Muscle of back (tissue), 13 donors: ENCODE data around the gene RIC8B. TPM values are rescaled to one million over a fixed set of nuclear protein-coding genes. Genes with fewer than 3 reads are reported as not detected.
"Not testable (repeated sequence)": the region's sequence is repeated elsewhere in the genome, so short reads cannot be mapped to it uniquely, and the experiment has no call there.

Source experiments
- DNase-seq, 3 donors: peaks; one replicate each; pipeline versions ENCODE4 v3.0.0 to v3.0.0-alpha.2; 2013
- long read RNA-seq, 9 donors: transcript quantifications; one replicate each; lab custom pipeline, GENCODE V29; 2026
- polyA plus RNA-seq, 10 donors: library from polyadenylated mRNA; unstranded; fragments of 120-200 nt; gene quantifications; one replicate each; pipeline ENCODE4 v1.2.1, GENCODE V29; 2013; ENCODE audit not compliant: insufficient read length in 10 of 10

The RIC8B gene, protein sequence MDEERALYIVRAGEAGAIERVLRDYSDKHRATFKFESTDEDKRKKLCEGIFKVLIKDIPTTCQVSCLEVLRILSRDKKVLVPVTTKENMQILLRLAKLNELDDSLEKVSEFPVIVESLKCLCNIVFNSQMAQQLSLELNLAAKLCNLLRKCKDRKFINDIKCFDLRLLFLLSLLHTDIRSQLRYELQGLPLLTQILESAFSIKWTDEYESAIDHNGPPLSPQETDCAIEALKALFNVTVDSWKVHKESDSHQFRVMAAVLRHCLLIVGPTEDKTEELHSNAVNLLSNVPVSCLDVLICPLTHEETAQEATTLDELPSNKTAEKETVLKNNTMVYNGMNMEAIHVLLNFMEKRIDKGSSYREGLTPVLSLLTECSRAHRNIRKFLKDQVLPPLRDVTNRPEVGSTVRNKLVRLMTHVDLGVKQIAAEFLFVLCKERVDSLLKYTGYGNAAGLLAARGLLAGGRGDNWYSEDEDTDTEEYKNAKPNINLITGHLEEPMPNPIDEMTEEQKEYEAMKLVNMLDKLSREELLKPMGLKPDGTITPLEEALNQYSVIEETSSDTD
- polyA plus RNA-seq: 10 to 100 TPM; 12.8 to 22.7 (median 16.5) TPM
- long read RNA-seq, donor 1, partial matches to known transcripts: 0 of 2 reads
- long read RNA-seq, donor 1, other reads (novel, unspliced or antisense): 0 of 2 reads
- long read RNA-seq, donor 2, partial matches to known transcripts: 0 of 1 reads
- long read RNA-seq, donor 2, other reads (novel, unspliced or antisense): 0 of 1 reads
- long read RNA-seq, donor 3: 0 reads
- long read RNA-seq, donor 4, partial matches to known transcripts: 0 of 1 reads
- long read RNA-seq, donor 4, other reads (novel, unspliced or antisense): 0 of 1 reads
- long read RNA-seq, donor 5: 0 reads
- long read RNA-seq, donor 6, full-length matches to known transcripts: 3 of 3 reads
- long read RNA-seq, donor 6, partial matches to known transcripts: 0 of 3 reads
- long read RNA-seq, donor 6, other reads (novel, unspliced or antisense): 0 of 3 reads
- long read RNA-seq, donor 7: 0 reads
- long read RNA-seq, donor 8, full-length matches to known transcripts: 4 of 4 reads
- long read RNA-seq, donor 8, partial matches to known transcripts: 0 of 4 reads
- long read RNA-seq, donor 8, other reads (novel, unspliced or antisense): 0 of 4 reads
- long read RNA-seq, donor 9: 0 reads

DNA sequence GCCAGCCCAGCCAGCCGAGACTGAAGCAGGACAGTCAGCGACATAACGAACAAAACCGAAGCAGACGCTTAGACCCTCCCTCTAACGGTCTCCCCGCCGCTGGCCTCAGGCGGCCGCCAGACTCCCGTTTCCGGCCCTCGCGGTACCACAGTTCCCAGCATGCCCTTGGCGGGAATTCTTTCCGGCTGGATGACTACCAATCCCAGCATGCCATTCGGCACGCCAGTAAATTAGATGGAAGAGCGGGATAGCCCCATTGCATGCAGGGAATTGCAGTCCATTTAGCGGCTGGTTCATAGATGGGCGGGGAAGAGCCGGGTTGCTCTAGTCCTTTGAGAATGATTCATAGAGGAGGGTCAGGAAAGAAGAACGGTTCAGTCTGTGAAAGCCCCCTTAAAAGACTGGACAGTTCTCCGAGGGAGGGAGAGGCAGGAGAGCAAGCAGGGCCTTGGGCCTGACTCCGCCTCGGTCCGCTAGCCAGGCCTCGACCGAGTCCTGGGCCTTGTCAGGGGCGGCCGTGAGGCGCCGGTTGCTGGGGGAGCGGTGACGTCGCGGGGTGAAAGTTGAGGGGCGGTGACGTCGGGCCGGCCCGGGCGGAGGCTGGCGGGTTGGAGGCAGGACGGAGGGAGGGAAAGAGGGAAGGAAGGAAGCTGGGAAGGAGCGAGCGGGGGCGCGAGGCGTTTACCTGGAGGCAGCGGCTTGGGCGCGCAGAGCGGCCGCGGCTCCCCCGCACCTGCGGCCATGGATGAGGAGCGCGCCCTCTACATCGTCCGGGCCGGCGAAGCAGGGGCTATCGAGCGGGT, at the start of gene RIC8B:
TSS of gene RIC8B (plus strand) at position 678 of the 803 bp plus-strand sequence. CDS start at position 742, 64 bp downstream.
- peak; percentile 98 to 100 (median 99) for DNase-seq

DNA sequence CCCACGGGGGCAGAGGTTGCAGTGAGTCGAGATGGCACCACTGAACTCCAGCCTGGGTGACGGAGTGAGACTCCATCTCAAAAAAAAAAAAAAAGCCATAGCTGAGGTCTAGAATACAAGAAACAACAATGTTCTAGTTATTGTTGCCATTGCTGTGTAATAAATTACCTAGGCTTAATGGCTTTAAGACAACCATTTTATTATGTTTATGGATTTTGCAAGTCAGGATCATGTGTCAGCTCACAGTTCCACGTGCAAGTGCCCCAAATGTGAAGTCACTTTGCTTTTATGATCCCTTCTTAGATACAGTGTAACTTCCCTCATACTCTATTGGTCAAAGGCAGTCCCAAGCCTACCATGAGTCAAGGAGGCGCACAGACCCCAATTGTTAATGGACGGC, 49.5 kb upstream of the RIC8B start:
- DNase-seq: no peak

DNA sequence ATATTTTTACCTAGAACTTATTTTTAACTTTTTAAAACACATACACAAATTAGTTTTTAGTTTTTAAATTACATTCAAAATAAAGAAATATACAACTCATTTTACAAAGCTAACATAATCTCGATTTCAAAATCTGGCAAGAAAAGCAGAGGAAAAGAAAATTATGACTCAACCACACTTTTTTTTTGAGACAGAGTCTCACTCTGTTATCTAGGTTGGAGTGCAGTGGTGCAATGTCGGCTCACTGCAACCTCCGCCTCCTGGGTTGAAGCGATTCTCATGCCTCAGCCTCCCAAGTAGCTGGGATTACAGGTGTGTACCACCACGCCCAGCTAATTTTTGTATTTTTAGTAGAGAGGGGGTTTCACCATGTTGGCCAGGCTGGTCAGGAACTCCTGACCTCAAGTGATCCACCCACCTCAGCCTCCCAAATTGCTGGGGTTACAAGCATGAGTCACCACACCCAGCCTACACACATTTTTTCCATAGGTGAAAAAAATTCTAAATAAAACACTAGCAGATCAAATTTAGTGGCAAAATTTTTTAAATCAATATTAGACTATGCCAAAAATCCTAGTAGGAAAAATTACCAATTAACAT, 47.8 kb upstream of the RIC8B start:
- DNase-seq: not testable (repeated sequence)

DNA sequence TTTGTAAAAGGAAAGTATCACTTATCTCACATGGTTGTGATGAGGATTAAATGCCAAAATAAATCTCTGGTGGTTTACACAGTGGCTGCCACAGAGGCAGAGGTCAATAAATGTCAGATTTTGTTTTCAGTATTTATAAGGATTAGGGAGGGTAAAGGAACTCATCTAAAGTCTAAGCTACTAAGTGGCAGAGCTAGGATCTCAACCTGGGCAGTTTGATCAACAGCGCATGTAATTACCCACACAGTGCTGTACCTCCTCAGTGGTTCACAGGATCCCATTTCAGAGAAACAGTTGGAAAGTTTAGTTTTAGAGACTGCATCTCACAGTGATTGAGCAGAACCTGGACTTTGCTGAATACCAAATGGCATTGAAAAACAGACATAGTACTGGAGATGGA, 44.9 kb upstream of the RIC8B start:
- no peak for DNase-seq

DNA sequence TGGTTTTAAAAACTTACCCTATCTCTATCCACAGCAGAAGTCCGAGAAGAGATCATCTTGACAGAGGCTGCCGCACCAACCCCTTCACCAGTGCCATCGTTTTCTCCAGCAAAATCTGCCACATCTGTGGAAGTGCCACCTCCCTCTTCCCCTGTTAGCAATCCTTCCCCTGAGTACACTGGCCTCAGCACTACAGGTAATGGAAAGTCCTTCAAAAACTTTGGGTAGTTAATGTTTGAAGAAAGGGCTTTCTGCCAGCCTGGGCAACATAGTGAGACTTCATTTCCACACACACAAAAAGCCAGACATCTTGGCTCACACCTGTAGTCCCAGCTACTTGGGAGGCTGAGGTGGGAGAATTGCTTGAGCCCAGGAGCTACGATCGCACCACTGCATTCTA, 41.6 kb upstream of the RIC8B start:
- no peak for DNase-seq

DNA sequence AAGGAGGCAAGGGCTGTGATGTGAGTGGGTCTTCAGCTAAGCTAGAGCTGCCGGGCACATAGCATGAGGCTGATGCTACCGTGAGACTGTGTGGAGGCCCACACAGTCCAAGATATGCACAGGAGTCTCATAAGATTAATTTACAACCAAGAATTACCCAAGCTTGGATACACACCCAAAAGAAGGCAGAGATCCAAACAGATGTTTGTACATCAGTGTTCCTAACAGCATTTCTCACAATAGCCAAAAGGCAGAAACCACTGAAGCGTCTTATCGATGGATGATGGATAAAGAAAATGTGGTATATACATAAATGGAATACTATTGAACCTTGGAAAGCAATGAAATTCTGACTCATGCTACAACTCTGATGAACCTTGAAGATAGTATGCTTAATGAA, 40.8 kb upstream of the RIC8B start:
- DNase-seq: peak; percentile 20 to 75 (median 33)

DNA sequence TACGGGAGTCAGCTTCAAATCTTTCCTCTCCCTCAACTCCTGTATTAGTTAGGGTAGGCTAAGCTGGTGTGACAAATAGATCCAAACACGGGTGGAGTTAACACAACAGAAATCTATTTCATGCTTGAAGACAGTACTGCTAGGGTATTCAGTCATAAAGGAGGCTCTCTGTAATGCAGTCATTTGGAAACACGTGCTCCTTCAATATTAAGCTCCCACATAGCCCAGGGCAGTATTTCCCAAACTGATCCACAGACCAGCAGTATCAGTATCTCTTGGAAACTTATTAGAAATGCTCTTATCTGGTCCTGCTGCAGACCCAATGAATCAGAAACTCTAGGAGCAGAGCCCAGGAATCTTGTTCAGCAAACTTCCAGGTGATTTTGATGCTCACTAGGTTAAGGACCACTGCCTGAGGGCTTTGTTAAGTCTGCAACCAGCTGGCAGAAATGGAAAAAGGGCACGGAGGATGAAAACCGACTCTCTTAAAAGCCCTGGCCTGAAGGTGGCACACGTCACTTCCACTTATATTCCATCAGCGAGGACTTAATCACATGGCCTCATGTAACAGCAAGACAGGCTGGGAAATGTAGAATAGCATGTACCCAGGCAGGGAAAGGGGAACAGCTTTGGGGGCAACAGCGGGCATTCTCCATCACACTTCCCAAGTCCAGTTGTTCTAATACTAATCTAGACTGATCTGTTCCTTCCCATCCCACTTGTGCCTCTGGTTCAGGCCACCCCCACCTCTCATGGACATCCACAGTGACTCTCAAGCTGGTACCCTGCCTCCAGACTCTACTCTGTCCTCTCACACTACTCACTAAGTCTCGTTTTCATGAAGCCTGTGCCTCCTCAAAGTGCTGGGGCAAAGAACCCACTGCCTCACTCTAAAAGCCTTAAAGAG, 38.2 kb upstream of the RIC8B start:
- DNase-seq: no peak

DNA sequence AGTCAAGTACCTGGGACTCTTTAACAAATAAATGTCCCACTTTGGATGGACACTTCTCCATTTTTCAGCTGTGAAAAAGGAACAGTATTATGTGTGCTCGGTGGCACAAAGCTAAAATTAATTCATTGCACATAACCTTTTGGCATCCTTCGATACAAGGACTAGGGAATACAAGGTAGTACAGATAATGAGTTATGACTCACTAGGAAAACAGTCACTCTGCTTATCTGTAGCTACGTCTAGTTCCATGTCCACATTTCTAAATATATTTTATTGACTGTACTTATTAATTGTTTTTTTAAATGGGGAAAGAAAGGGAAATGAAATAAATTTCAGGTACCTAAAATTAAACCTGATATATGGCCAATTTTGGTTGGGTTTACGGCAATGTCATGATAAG, 35.2 kb upstream of the RIC8B start:
- DNase-seq: no peak

DNA sequence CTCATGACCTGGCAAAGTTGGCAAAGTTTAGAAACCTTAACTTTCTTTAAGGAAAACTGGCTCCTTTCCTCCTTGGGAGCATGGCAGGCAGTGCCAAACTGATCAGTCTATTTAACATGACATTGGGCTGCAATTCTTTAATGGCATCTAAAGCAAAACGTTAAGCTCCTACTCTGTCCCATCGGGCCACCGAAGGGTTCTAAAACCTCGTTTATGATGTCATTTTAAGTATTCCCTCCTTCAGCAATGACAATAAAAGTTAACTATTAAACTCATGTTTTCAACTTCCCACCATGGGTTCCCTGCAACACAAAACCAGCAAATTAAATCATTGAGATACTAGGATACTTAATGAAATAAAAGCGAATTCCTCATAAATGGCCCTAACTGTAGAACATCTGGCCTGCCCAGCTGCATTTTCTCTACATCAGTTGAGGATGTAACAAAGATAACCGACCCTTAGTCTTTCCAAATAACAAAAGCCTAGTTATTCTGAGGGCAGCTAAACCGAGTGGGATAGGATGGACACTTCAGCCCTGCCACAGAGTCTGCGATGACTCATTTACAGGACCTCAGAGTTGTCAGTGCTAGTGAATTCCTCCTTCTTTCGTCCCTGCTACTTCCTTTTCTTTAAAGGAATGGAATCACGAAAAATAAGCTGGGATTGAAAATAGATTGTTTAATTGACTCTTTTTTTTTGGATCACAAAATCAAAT, 34.5 kb upstream of the RIC8B start:
- no peak for DNase-seq

DNA sequence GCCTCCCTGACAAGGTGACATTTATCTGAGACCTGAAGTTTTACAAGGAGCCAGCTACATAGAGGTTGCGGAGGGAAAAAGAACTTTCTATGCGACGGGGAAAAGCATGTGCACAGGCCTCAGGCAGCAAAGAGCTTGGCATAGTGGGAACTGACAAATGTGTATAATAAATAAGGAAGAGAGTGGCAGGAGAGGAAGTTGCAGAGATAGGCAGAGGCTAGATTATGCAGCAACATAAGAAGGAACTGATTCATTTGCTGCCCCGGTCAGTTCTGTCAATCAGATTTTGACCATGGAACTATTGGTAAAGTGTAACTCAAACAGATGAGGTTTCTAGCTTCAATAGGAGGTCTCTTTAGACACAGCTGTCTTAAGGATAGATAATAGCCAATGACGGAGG, 33.7 kb upstream of the RIC8B start:
- DNase-seq: no peak

DNA sequence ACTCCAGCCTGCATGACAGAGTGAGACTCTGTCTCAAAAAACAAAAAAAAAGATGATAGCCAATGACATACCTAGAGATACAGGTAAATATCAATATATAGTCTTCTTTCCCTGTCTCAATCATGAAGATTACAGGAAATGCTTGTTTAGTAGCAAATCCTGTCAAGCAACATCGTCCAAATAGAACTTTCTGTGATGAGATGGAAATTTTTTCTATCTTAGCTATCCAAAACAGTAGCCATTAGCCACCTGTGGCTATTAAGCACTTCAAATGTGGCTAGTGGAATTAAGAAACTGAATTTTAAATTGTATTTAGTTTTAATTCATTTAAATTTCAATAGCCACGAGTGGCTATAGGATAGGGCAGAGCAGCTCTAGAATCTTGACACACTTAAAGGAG, 33.2 kb upstream of the RIC8B start:
- no peak for DNase-seq

DNA sequence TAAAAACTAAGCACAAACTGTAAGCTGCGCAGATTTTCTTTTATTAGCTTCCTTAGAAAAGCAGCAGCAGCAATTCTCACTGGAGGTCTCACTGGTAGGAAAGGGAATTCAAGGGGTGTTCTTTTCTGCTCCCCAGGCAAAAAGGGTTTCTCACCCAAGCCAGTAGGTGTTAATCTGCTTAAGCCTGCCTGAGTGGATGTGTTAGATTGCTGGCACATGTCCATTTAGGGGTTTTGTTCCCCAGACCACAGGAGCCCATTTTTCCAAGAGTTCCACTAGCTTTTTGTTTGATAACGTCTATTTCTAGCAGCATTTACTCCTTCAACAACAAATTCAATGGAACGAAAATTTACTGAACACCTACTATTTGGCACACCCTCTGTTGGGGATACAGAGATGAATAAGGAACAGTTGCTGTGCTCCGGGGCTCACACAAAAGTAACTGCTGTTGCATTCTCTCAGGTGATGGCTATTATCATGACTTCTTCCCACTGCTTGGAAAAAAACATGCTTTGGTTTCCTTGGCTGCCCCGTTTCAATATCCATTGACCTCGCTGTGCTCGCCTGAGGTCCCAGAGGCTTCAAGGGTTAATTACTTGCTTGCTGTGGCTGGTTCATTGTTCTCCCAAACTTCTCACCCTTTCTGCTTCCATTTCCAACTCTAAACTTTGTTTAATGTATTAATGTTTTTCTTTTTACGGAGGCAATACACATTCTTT, 31.1 kb upstream of the RIC8B start:
- DNase-seq: no peak

DNA sequence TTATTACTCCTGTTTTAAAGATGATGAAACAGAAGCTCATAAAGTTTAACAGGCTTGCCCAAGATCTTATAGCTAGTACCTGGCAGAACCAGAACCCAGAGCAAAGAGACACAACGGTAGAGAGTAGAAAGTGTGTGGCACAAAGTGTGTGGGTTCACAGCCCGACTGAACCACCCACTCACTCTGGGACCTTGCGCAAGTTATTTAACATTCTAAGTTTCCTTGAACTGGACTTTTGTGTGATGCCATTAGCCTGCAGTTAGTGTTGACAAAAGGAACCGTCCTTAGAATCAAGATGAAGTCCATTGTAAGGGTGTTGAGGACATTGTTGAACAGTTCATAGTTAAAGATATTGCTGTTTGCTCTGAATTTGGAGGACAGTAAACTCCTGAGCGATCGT, 29.9 kb upstream of the RIC8B start:
- DNase-seq: no peak

DNA sequence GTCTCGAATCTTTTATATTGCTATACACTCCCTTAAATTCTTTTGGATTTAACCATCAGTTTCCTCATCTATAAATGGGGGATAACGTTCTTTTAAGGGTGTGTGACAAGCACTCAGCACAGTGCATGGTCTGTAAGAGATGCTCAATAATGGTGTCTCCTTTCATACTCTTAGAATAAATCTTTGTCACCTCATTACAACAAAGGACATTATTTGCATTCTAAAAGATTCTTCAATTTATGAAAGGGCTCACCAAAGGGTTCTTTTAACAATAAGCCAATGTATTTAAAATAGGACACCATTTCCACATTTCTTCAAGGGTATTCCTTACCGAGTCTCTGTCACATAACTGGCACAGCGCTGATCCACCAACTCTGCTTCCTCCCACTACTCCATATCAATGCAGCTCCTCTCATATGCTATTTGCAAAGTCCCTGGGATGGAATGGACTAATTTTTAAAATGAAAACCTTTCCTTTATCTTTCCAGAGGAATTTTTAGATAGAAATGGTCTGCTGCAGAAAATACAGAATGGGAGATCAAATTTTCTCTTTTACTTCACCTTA, 29.2 kb upstream of the RIC8B start:
- DNase-seq: no peak

DNA sequence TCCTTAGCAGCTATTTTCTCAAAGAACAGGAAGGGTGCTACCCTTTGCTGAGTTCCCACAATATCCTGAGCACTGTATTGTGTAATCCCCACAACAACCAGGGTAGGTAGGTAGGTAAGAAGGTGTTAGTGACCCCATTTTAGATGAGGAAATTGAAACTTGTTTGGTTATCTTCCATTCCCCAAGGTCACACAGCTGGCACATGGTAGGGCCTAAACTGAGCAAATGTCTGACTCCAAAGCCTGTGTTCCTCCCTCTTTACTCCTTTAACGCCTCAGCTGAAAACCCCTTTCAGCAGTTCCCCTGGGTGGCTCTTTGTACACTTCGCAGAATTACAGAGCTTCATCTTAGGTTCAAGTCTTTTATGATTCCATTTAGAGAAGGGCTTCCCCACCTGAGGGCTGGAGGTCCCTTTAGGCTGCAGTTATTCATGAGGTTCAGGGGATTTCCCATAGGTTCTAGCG, 26.5 kb upstream of the RIC8B start:
- no peak for DNase-seq

DNA sequence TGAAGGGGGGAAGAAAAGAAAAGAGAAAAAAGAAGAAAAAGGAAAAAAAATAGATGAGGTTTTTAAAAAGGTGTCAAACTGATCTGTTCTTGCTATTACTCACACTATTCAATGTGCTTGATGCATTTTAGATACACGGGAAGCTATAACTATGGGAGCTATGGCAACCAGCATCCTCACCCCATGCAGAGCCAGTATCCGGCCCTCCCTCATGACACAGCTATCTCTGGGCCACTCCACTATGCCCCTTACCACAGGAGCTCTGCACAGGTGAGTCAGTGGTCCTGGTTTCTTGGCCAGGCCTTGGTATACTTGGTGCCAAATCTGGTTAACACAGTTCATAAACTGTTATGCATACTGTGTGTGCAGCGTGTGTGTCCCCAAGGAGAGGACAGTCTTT, 24.0 kb upstream of the RIC8B start:
- DNase-seq: no peak

DNA sequence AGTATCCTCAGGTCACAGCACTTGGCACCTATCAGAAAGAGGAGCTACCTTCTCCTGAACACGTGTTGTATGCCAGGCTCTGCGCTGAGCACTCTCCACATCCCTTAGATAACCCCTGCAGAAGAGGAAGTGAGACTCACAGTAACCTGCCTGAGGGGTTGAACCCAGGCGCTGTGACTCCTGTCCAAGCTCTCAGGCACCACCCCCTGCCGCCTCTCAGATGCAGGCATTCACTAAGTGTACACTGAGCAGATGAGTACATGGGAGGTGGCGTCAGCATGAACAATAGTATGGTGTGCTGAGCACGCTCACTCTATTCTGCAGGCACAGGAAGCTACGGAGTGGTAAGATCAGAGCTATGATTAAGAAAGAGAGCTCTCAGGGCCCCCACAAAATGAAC, 21.0 kb upstream of the RIC8B start:
- DNase-seq: no peak

DNA sequence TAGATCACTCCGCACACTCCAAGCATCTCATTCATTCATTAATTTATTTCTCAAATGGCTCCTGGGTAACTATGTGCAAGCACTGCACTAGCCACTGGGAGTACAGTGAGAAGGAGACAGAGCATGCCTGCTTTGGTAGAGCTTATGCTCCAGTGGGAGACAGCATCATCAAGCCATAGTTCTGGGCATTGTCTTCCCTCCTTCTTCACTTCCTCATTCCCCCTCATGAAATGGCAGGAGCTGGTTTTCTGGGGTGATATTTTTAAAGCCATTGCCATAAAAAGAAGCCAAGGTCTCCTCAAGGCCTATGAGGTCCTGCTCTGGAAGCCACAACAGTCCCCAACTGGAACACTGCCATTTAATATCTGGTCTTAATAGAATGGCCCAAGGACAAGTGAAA, 20.2 kb upstream of the RIC8B start:
- no peak for DNase-seq
